Left forelimb (tissue), 1 donor: ENCODE results near the gene C1QTNF2.
"Not testable (repeated sequence)": the region's sequence is repeated elsewhere in the genome, so short reads cannot be mapped to it uniquely, and the experiment has no call there.

ENCODE experiments used
- DNase-seq: peaks from one replicate; pipeline ENCODE4 v3.0.0-alpha.2; 2018; ENCODE audit warnings: low spot score

The C1QTNF2 gene

GRCh38 chr5:160341309-160341870 lies 29.0 kb downstream of the C1QTNF2 start:
- no peak for DNase-seq

GRCh38 chr5:160340513-160340912 lies 29.9 kb downstream of the C1QTNF2 start:
- DNase-seq: not testable (repeated sequence)

GRCh38 chr5:160339406-160340130 lies 30.9 kb downstream of the C1QTNF2 start:
- DNase-seq: no peak

GRCh38 chr5:160334716-160335115 lies 35.7 kb downstream of the C1QTNF2 start:
- DNase-seq: not testable (repeated sequence)

- no peak for DNase-seq
Measured at GRCh38 chr5:160333721-160334120, 36.7 kb downstream of the C1QTNF2 start.

- DNase-seq: no peak
Measured at GRCh38 chr5:160330212-160330611, 40.2 kb downstream of the C1QTNF2 start.

- DNase-seq: no peak
Measured at GRCh38 chr5:160327818-160328217, 42.6 kb downstream of the C1QTNF2 start.

GRCh38 chr5:160326981-160327380 lies 43.4 kb downstream of the C1QTNF2 start:
- DNase-seq: no peak

- no peak for DNase-seq
Measured at GRCh38 chr5:160325716-160326115, 44.7 kb downstream of the C1QTNF2 start.

GRCh38 chr5:160324886-160325285 lies 45.5 kb downstream of the C1QTNF2 start:
- DNase-seq: no peak

- no peak for DNase-seq
Measured at GRCh38 chr5:160318409-160318808, 52.0 kb downstream of the C1QTNF2 start.

GRCh38 chr5:160317434-160317833 lies 53.0 kb downstream of the C1QTNF2 start:
- no peak for DNase-seq

- DNase-seq: no peak
Measured at GRCh38 chr5:160315968-160316367, 54.5 kb downstream of the C1QTNF2 start.

- no peak for DNase-seq
Measured at GRCh38 chr5:160312960-160313727, 57.3 kb downstream of the C1QTNF2 start.

- peak; percentile 74 for DNase-seq
Measured at GRCh38 chr5:160312134-160312959, 58.1 kb downstream of the C1QTNF2 start, which contains the start of gene CCNJL. TSS of gene CCNJL (minus strand) at chr5:160312564. CDS start at chr5:160311923, 641 bp downstream.

GRCh38 chr5:160311491-160312133 lies 58.8 kb downstream of the C1QTNF2 start:
- no peak for DNase-seq

- no peak for DNase-seq
Measured at GRCh38 chr5:160310552-160311295, 59.7 kb downstream of the C1QTNF2 start.

- peak; percentile 45 for DNase-seq
Measured at GRCh38 chr5:160310140-160310539, 60.3 kb downstream of the C1QTNF2 start.

GRCh38 chr5:160306696-160307095 lies 63.7 kb downstream of the C1QTNF2 start:
- no peak for DNase-seq

- no peak for DNase-seq
Measured at GRCh38 chr5:160305319-160305718, 65.1 kb downstream of the C1QTNF2 start.

- DNase-seq: no peak
Measured at GRCh38 chr5:160303690-160304089, 66.7 kb downstream of the C1QTNF2 start.
